Measurements from ENCODE around the gene OR4D5.

OR4D5 gene

DNA sequence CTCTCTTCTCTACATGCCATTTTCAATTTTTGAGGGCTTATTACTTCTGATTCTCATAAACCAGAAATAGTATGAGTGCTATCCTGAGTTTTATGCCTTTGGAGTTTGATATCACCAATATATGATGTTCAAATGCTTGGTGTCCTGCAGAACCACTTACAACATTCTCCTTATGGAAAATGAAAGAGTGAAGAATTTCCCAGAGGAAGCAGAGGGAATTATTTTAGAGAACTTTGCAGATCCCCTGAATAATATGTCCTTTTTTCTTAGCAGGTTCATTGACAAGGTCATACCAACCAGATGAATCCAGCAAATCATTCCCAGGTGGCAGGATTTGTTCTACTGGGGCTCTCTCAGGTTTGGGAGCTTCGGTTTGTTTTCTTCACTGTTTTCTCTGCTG lies at the start of gene OR4D5:
TSS of gene OR4D5 (plus strand) at position 301 of the 400 bp plus-strand sequence. CDS start at position 301, 0 bp downstream.
- no peak for DNase-seq

DNA sequence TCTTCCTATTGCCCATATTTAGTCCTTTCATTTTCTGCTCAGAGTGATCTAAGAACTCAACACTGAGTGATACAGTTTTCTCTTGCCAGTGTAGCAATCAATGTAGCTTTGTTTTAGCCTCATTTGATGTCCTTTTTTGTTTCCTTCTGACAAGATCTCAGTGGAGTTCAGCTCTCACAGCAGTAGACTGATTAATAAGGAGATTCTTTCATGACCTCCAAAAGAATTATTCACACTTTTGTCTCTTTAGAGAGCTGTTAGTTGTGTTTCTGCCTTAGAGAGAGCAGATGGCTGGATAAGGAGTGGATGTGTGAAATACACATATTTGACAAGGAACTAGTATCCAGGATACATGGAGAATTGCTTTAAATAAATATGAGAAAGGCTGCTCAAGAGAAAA lies 47.4 kb upstream of the OR4D5 start:
- DNase-seq = no peak

DNA sequence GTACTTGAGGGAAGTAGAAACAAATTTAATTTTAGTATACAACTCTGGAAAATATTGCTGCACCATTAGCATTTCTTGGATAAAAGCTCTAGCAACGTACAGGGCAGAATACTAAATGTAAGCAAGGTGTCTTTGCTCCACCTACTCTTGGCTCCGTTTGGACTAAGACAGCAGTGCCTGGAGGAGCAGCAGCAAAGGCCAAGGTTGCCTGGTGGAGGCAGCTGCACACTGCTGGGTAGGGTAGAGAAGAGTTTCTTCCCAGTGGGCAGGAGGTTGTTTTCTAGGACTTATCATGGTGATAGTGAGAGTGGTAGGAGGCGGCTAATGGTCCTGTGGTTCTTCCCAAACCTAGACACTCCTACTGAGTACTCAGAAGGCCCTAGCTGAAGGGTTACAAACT lies 39.6 kb upstream of the OR4D5 start:
- no peak for DNase-seq

DNA sequence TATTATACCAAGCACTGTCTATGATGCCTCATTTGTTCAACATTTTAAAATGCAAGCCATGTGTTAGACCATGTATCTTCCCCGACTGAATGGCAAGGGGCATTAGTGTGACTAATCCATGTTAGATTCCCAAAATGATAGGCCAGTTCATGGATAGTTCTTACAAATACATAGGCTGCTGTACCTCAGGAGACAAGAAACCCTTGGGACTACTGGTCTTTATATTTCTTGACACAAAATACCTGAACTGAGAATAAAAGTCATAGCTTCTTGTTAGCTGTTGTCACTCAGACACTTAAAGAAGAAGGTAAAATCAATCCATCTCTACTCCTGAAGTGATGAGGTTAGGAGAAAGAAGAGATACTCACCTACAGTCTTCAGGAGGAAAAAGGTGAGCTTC lies 37.5 kb upstream of the OR4D5 start, which contains the start of gene OR8D4:
TSS of gene OR8D4 (plus strand) at position 301 of the 400 bp plus-strand sequence. CDS start 4,265 bp downstream, outside the sequence.
- no peak for DNase-seq

DNA sequence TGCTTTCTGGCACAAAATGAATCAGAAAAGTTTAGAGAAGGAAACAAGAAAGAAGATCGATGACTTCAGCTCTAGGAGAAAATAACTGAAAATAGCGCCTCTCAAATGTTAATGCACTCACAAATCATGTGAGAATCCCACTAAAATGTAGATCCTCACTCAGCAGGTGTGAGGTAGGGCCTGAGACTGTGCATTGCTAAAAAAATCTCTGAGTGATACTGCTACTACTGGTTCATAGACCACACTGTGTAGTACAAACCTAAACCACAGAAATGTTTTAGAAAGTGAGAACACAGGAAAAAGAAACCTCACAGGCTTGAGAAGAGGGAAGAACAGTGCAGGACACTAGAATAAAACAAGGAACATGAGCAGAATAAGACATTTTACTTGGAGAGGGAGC lies 35.5 kb upstream of the OR4D5 start:
- DNase-seq = no peak

DNA sequence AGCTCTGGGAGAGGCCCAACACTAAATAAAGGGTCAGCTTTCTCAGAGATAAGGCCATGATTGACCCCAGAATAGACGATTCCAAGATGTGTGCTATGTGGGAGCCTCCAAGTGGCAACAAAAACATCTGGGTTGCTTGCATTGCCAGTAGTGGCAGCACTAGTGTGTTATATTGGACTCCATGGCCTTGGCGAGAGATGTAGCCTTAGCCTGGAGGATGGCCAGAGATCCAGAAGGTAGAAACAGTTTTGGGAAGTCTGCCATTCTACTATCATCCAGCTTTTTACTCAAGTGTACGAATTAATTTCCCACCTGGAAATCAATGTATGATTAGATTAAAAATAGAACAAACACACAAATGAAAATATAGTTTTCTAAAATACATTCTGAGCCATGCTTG lies 34.5 kb upstream of the OR4D5 start:
- DNase-seq = no peak

DNA sequence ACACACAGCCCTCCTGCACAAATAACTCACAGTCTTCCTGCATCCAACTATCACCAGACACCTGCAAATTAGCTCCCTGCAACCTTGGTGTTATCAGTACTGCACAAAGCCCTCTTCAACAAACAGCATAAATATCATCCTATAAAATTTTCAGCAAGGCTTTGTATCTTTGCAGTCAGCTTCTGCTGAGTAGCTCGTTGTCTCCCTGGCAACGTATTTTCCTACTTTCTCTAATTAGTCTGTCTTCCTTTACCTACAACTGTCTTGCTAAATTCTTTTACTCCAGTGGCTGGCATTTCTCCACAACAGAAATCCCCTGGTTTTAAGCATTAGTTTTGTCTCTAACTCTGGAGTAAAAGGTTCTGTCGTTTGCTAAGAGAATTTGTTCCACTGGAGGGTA lies 33.6 kb upstream of the OR4D5 start:
- DNase-seq = no peak

DNA sequence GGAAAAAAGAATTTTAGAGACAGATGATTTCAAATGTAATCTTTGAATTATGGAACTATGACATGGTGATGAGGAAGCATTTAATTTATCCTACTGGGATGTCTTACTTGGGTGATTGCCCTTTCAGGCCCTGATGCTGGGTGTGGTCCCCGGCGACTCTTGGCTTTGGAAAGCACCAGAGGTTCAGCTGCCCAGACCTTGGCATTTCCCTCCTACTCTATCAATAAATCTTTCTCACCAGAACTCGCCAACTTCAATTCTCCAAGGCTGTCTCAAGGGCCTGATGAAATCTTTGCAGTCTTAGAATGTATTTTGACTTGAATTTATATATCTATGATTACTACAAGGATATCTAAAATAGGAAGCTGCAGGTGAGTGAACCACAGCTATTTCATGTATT lies 18.5 kb upstream of the OR4D5 start:
- no peak for DNase-seq

DNA sequence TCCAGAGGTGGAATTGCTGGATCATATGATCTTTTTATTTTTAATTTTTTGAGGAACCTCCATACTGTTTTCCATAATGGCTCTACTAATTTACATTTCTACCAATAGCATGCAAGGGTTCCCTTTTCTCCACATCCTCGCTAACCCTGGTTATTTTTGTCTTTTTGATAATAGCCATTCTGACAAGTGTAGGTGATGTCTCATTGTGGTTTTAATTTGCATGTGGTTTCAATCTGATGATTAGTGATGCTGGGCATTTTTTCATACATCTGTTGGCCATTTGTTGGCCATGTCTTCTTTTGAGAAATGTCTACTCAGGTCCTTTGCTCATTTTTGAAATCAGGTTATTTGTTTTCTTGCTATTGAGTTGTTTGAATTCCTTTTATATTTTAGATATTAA lies 15.4 kb upstream of the OR4D5 start:
- no peak for DNase-seq

DNA sequence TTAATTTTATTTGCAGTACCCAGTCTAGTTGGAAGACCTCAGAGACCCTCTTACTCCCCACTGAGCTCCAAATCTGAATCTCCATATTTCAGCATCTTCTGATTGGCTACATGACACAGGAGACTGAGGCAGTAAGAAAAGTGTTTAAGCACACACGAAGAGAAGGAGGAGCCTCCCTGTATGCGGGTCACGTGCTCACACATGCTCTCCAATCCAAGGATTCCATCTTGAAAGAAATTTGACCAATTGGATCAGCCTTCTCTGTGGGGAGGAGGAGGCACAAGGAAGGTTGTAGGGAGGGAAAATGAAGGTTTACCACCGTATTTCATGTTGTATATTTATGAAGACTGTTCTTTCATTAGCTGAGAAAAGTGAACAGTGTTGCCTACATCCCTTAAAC lies 3.0 kb downstream of the OR4D5 start:
- DNase-seq = no peak

DNA sequence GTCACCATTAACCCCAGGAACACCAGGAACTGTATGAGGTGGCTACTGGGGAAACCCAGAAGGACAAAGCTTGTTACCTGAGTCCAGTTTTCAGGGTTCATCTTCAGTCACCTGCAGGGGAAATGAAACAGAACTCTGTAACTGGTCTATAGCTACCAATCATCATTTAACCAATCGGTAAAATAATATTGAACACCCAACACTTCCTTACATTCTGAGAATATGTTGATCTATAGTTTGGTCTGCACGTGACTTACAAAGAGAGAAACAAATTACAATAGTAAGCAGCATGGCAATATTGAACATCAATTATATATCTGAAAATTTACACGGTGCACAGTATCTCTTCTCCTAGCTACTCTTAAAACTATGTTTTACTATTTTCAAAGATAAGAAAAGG lies 4.3 kb downstream of the OR4D5 start, which contains the start of gene OR6T1:
TSS of gene OR6T1 (minus strand) at position 101 of the 400 bp plus-strand sequence. CDS start at position 101, 0 bp downstream.
- DNase-seq = no peak

DNA sequence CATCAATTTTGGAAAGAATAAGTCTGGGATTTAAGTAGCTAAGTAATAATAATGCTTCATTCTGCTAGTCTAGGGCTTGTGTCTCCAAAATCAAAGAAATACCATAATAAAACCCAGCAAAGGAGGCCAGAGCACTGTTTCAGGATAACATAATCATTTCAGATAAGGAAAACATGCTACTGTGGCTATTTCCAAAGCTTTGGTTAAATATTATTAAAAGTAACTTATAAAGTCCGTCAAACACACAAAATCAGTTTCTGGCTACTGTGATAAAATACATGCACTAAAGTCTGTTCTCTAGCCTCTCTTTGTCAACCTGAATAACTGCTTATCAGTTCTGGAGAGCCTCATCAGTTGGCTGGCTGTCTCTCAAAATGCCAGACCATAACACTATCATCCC lies 5.7 kb downstream of the OR4D5 start:
- no peak for DNase-seq

DNA sequence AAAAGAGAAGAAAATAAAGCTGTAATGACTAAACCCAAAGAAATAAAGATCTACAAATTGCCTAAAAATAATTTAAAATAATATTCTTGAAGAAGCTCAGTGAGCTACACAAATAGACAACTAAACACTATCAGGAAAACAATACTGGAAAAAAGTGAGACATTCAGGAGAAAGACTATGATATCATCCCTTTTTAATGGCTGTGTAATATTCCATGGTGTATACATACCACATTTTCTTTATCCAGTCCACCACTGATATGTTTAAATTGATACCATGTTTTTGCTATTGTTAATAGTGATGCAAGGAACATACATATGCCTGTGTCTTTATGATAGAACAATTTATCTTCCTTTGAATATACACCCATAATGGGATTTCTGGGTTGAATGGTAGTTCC lies 17.3 kb downstream of the OR4D5 start:
- no peak for DNase-seq

DNA sequence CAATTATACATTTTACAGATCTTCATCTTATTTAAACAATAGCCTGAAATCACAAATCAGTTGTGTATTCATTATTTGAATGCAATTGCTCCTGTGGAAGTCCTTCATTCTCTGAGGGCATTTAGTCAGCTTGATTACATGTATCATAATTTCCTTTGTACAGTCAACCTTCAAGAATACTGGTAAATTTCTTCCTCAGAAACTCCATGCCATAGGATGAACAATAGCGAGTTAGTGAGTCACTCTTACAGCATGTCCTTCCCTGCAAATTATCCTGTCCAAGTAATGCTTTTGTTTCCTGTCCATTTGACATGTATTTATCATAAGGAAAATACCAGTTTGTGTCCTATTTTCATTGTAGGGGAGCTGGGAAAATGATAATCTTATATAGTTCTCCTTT lies 34.4 kb downstream of the OR4D5 start:
- no peak for DNase-seq

DNA sequence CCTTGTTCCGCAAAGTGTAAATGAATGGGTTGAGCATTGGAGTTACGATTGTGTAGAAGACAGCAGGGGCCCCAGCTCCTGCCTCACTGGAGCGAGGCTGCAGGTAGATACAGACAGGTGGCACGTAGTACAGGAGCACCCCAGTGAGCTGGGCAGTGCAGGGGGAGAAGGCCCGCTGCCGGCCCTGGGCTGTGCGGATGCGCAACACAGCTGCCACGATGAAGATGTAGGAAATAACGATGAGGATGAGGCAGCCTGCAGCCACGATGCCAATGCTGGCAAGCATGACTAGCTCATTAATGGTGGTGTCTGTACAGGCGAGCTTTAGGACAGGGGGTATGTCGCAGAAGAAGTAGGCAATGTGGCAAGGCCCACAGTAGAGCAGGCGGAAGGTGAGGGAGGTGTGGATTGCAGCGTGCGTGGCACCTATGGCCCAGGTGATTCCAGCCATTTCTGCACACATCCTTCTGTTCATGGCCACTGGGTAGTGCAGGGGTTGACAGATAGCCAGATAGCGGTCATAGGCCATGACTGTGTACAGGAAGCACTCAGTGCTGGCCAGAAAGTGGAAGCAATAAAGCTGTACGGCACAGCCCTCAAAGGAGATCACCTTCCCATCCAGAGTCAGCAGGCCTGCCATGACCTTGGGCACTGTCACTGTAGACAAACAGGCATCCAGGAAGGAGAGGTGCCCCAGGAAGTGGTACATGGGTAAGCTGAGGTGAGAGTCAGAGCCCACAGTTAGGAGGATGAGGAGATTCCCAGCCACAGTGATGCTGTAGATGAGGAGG lies 37.5 kb downstream of the OR4D5 start:
- no peak for DNase-seq

DNA sequence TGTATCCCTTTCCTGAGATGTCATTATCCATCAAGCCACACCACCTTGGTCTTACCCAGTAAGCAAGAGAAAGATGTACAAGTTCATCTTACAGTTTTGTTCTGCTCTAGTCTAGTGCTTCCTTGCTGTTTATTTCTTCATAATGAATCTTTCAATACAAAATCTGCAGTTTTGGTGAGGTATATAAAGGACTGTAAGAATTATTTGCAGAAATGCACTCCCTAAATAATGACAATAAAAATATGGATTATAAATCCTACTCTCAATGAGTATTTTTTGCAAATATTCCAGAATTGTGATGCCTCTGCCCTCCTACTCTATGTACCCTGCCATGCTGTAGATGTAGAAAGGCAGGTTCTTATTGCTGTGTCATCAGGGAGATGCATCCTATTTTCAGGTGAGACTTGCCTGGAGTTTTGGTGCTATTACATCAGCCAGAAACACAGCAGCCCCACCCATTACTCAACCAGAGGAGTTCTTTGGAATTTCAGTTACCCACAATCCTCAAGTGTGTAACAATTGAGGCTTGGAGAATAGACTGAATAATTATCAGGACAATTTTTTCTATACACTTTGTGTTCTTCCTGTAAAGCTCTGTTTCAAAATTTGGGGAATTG lies 38.4 kb downstream of the OR4D5 start, which contains the start of gene OR10S1:
TSS of gene OR10S1 (minus strand) at position 51 of the 617 bp plus-strand sequence. CDS start 117 bp downstream, outside the sequence.
- no peak for DNase-seq

DNA sequence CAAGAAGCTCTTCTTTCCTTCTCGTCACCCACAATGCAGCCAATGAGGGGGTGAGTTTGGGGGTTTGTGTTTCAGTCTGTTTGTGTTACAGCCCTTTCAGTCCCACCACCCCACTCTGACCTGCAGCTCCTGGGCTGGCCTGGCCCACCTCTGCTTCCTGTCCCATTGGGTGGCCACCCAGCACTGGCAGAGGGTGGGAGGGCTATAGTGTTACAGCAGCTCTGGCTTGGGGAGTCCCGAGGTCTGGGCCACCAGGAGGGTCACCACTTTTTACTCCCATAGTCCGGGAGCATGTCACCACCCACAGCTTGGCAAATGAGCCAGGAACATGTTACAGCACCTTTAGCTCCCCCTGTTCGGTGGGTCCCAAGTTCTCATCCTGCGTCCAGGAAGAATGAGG lies 39.9 kb downstream of the OR4D5 start:
- DNase-seq = no peak
